NCI-H2171 (cell line): ENCODE measurements around the gene PHF20.
"Not testable (repeated sequence)": the region's sequence is repeated elsewhere in the genome, so short reads cannot be mapped to it uniquely, and the experiment has no call there.

Experiments
- DNase-seq: peaks from one replicate; lab custom pipeline; 2025; lab: John Stamatoyannopoulos, UW

PHF20 gene

GRCh38 chr20:35929301-35929700 lies 157.5 kb downstream of the PHF20 start:
- DNase-seq = no peak

- no peak for DNase-seq
Observed at GRCh38 chr20:35934050-35934449, 162.2 kb downstream of the PHF20 start.

- DNase-seq = no peak
Observed at GRCh38 chr20:35939264-35939663, 167.4 kb downstream of the PHF20 start.

- DNase-seq = no peak
Observed at GRCh38 chr20:35941620-35942019, 169.8 kb downstream of the PHF20 start.

GRCh38 chr20:35942243-35942642 lies 170.4 kb downstream of the PHF20 start:
- DNase-seq = no peak

- no peak for DNase-seq
Observed at GRCh38 chr20:35947489-35947888, 175.7 kb downstream of the PHF20 start.

GRCh38 chr20:35947907-35948306 lies 176.1 kb downstream of the PHF20 start:
- DNase-seq = no peak

- DNase-seq = no peak
Observed at GRCh38 chr20:35950093-35950492, 178.3 kb downstream of the PHF20 start.

- not testable (repeated sequence) for DNase-seq
Observed at GRCh38 chr20:35952080-35952479, 180.3 kb downstream of the PHF20 start.

GRCh38 chr20:35952480-35953386 lies 180.9 kb downstream of the PHF20 start:
- no peak for DNase-seq

- DNase-seq = peak; percentile 44
Observed at GRCh38 chr20:35953387-35954199, 181.8 kb downstream of the PHF20 start.

- DNase-seq = peak; percentile 99
Observed at GRCh38 chr20:35954200-35954906, 182.5 kb downstream of the PHF20 start, which contains the start of gene SCAND1. Gene SCAND1, minus strand, starts transcription at chr20:35954502. Its CDS starts 218 bp downstream, at chr20:35954284.

- no peak for DNase-seq
Observed at GRCh38 chr20:35954907-35955251, 183.1 kb downstream of the PHF20 start.

- no peak for DNase-seq
Observed at GRCh38 chr20:35956616-35957015, 184.8 kb downstream of the PHF20 start.

GRCh38 chr20:35959291-35959690 lies 187.5 kb downstream of the PHF20 start:
- not testable (repeated sequence) for DNase-seq

- no peak for DNase-seq
Observed at GRCh38 chr20:35963878-35964277, 192.1 kb downstream of the PHF20 start.

- no peak for DNase-seq
Observed at GRCh38 chr20:35967979-35968640, 196.3 kb downstream of the PHF20 start, which contains the start of gene CNBD2. Gene CNBD2, plus strand, starts transcription at chr20:35968590. Its CDS starts 173 bp downstream, at chr20:35968763.

GRCh38 chr20:35968930-35969329 lies 197.1 kb downstream of the PHF20 start:
- DNase-seq = no peak

- peak; percentile 45 for DNase-seq
Observed at GRCh38 chr20:35971981-35972380, 200.2 kb downstream of the PHF20 start.

GRCh38 chr20:35972462-35972861 lies 200.6 kb downstream of the PHF20 start:
- DNase-seq = peak; percentile 98

- no peak for DNase-seq
Observed at GRCh38 chr20:35974256-35974655, 202.4 kb downstream of the PHF20 start.
